IMR-90 (cell line): Measurements from ENCODE around the gene CAPZA2. TPM values are rescaled to one million over a fixed set of nuclear protein-coding genes. Genes with fewer than 3 reads are reported as not detected.

Source experiments
- ATAC-seq: fragments of 200-7000 bp; cut with Tn5 transposase; 2 replicates; pipeline ENCODE4 v1.9.1; 2020; ENCODE audit warnings: low read depth, mild to moderate bottlenecking, moderate library complexity
- BruUV-seq: library from RNA; stranded (reverse); fragments of 400-500 nt; replicated peaks from 2 replicates; lab custom pipeline; 2021; lab: Mats Ljungman, UMichigan
- CTCF ChIA-PET: fragments of 300-600 bp; formaldehyde crosslinking; extraction: SDS; loops from one replicate; lab custom pipeline; 2021; ENCODE audit warnings: antibody characterized with exemption; lab: Yijun Ruan, JAX
- POLR2A ChIA-PET: fragments of 300-600 bp; sonication (Branson Sonifier 250); formaldehyde crosslinking; loops from one replicate; lab custom pipeline; 2022; ENCODE audit warnings: antibody characterized with exemption; ENCODE audit not compliant: unreplicated experiment; lab: Charles Lee
- DNase-seq: peaks from one replicate; pipeline ENCODE4 v3.0.0; 2013
- H2AFZ ChIP-seq: replicated peaks from 2 replicates; pipeline ENCODE3; 2013; ENCODE audit warnings: low read length, mild to moderate bottlenecking; ENCODE audit not compliant: poor library complexity
- H2AK5ac ChIP-seq: 2 replicates; pipeline ENCODE4 v1.6.1; 2013; ENCODE audit warnings: low read depth, low read length, inconsistent platforms
- H2AK9ac ChIP-seq: replicated peaks from 2 replicates; pipeline ENCODE3; 2013; ENCODE audit warnings: mild to moderate bottlenecking, low read depth, low read length, moderate library complexity; ENCODE audit not compliant: poor library complexity
- H2BK120ac ChIP-seq: 2 replicates; pipeline ENCODE4 v1.6.1; 2013; ENCODE audit warnings: low read depth, low read length, inconsistent platforms
- H2BK15ac ChIP-seq: 3 replicates; pipeline ENCODE4 v1.6.1; 2013; ENCODE audit warnings: low read depth, low read length, inconsistent platforms
- H2BK20ac ChIP-seq: 2 replicates; pipeline ENCODE4 v1.6.1; 2013; ENCODE audit warnings: low read depth, mild to moderate bottlenecking, inconsistent platforms, low read length, moderate library complexity
- H2BK5ac ChIP-seq: 2 replicates; pipeline ENCODE4 v1.6.1; 2013; ENCODE audit warnings: mild to moderate bottlenecking, low read depth, low read length, inconsistent platforms; ENCODE audit not compliant: poor library complexity, severe bottlenecking
- H3K14ac ChIP-seq: replicated peaks from 2 replicates; pipeline ENCODE4 v1.6.1; 2013; ENCODE audit warnings: low read depth, low read length, inconsistent platforms
- H3K18ac ChIP-seq: 2 replicates; pipeline ENCODE4 v1.6.1; 2013; ENCODE audit warnings: low read depth, low read length, control low read depth
- H3K23ac ChIP-seq: 2 replicates; pipeline ENCODE4 v1.6.1; 2013; ENCODE audit warnings: low read depth, low read length, inconsistent platforms
- H3K27ac ChIP-seq: 2 replicates; pipeline ENCODE4 v1.5.1; 2013; ENCODE audit warnings: mild to moderate bottlenecking, control low read depth, low read length; ENCODE audit not compliant: insufficient read depth
- H3K27me3 ChIP-seq: 2 replicates; pipeline ENCODE4 v1.6.1; 2013; ENCODE audit warnings: low read length; ENCODE audit not compliant: control insufficient read depth, insufficient read depth
- H3K36me3 ChIP-seq: 2 replicates; pipeline ENCODE4 v1.6.1; 2013; ENCODE audit warnings: low read length, mixed read lengths; ENCODE audit not compliant: control insufficient read depth, insufficient read depth
- H3K4ac ChIP-seq: 2 replicates; pipeline ENCODE4 v1.6.1; 2013; ENCODE audit warnings: low read depth, low read length, inconsistent platforms
- H3K4me1 ChIP-seq: 2 replicates; pipeline ENCODE4 v1.6.1; 2013; ENCODE audit warnings: low read length, mixed read lengths; ENCODE audit not compliant: control insufficient read depth, insufficient read depth
- H3K4me2 ChIP-seq: 2 replicates; pipeline ENCODE4 v1.6.1; 2013; ENCODE audit warnings: low read depth, mild to moderate bottlenecking, control low read depth, low read length, moderate library complexity
- H3K4me3 ChIP-seq: 2 replicates; pipeline ENCODE4 v1.5.1; 2013; ENCODE audit warnings: low read depth, mild to moderate bottlenecking, control low read depth, low read length, moderate library complexity; ENCODE audit not compliant: insufficient read depth
- H3K56ac ChIP-seq: 2 replicates; pipeline ENCODE4 v1.6.1; 2013; ENCODE audit warnings: low read length, inconsistent platforms; ENCODE audit not compliant: insufficient read depth; ENCODE audit errors: extremely low read depth
- H3K79me1 ChIP-seq, 2 experiments: 2 replicates each; pipeline ENCODE4 v1.6.1; 2013; ENCODE audit warnings: low read length in 2 of 2, inconsistent platforms in 1 of 2, low read depth in 1 of 2
- H3K9ac ChIP-seq: 2 replicates; pipeline ENCODE4 v1.6.1; 2013; ENCODE audit warnings: low read depth, low read length, control low read depth
- H3K9me1 ChIP-seq: 2 replicates; pipeline ENCODE4 v1.6.1; 2013; ENCODE audit warnings: low read length, inconsistent platforms; ENCODE audit not compliant: insufficient read depth
- H3K9me3 ChIP-seq: 2 replicates; pipeline ENCODE4 v1.6.1; 2013; ENCODE audit warnings: low read length; ENCODE audit not compliant: control insufficient read depth, insufficient read depth
- H4K20me1 ChIP-seq: 2 replicates; pipeline ENCODE4 v1.6.1; 2013; ENCODE audit warnings: low read length, inconsistent platforms; ENCODE audit not compliant: insufficient read depth
- H4K5ac ChIP-seq: 2 replicates; pipeline ENCODE4 v1.6.1; 2013; ENCODE audit warnings: mild to moderate bottlenecking, low read depth, low read length, control low read depth
- H4K8ac ChIP-seq, 2 experiments: 2 replicates each; pipeline ENCODE4 v1.6.1; 2013; ENCODE audit warnings: low read depth in 2 of 2, low read length in 2 of 2, control low read depth in 1 of 2, inconsistent platforms in 1 of 2
- H4K91ac ChIP-seq: 2 replicates; pipeline ENCODE4 v1.6.1; 2013; ENCODE audit warnings: low read depth, low read length, inconsistent platforms; ENCODE audit not compliant: insufficient read depth
- BHLHE40 ChIP-seq: fragments of 150-350 bp; IDR thresholded peaks from 2 replicates; pipeline ENCODE4 v1.6.1; 2016; ENCODE audit warnings: mild to moderate bottlenecking, low read depth, low read length
- FOS ChIP-seq: fragments of 150-350 bp; IDR thresholded peaks from 2 replicates; pipeline ENCODE4 v1.6.1; 2016; ENCODE audit warnings: low read depth, low read length
- MAFK ChIP-seq: IDR thresholded peaks from 2 replicates; pipeline ENCODE4 v1.6.1; 2012; ENCODE audit warnings: low read depth, low read length, improper control_type of control experiment
- NFE2L2 ChIP-seq: fragments of 150-350 bp; IDR thresholded peaks from 2 replicates; pipeline ENCODE4 v1.6.1; 2016; ENCODE audit warnings: low read depth, mild to moderate bottlenecking, low read length
- RAD21 ChIP-seq: IDR thresholded peaks from 2 replicates; pipeline ENCODE4 v1.6.1; 2012; ENCODE audit warnings: low read length, improper control_type of control experiment
- RFX5 ChIP-seq: IDR thresholded peaks from 2 replicates; pipeline ENCODE4 v1.8.0; 2012; ENCODE audit warnings: low read depth, mild to moderate bottlenecking, low read length, moderate library complexity
- WGBS, 2 experiments: methylation state at CpG; one replicate each; pipeline versions ENCODE4 v1.1.5 to v1.1.7; 2013; ENCODE audit warnings: missing lambda C conversion rate in 2 of 2; ENCODE audit not compliant: insufficient read length in 1 of 2; ENCODE audit errors: extremely low coverage in 2 of 2; 5-methylcytosine and 5-hydroxymethylcytosine counted together
- dilution Hi-C: fragments of 300-500 bp; cut with HindIII; formaldehyde crosslinking; loops from one replicate; pipeline ENCODE4 v1.14.3; 2018; ENCODE audit warnings: low sequenced_read_pairs; ENCODE audit not compliant: unreplicated experiment
- in situ Hi-C: fragments of 300-500 bp; cut with MboI; formaldehyde crosslinking; loops from 3 replicates; pipeline ENCODE4 v1.14.3; 2019; ENCODE audit warnings: low sequenced_read_pairs, inconsistent platforms, mixed read lengths
- intact Hi-C: fragments of 100-400 bp; cut with micrococcal nuclease; formaldehyde crosslinking; loops from 2 replicates; pipeline ENCODE4 v1.10.0; 2022
- polyA plus RNA-seq, 3 experiments: library from polyadenylated mRNA; depleted of rRNA; stranded (reverse); fragments of >200 nt; gene quantifications; 2 replicates each; pipeline ENCODE4 v1.2.3, GENCODE V29; 2012; ENCODE audit warnings: low replicate concordance in 1 of 3
- total RNA-seq: library from RNA; depleted of rRNA; stranded (reverse); fragments of >200 nt; gene quantifications from 2 replicates; pipeline ENCODE4 v1.2.3, GENCODE V29; 2012
- TF ChIP-seq, protein P1 (sequence below): fragments of 150-350 bp; IDR thresholded peaks from 2 replicates; pipeline ENCODE4 v1.6.1; 2017; ENCODE audit warnings: mild to moderate bottlenecking, antibody characterized with exemption, low read length, low read depth

The CAPZA2 gene
- total and polyA plus RNA-seq, 2 of the 4 experiments (the other 2 are of a cell fraction): 66.6 to 133 TPM

DNA sequence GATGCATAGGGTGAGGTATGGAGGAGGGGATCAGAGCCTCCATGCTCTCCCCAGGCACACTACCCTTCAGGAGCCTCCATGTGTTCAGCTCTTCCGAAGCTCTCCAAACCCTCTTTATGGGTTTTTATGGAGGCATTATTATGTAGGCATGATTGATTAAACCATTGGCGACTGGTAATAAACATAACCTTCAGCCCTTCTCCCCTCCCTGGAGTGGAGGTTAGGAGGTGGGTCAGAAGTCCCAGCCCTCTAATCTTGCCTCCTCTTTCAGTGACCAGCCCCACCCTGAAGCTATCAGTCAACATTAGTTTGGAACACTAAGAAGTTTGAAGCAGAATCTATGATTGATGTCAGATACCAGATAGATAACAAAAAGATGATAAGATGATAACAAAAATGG, 23.3 kb downstream of the CAPZA2 start:
- Histone ChIP-seq H3K56ac (no peak overlapping the region), H3K9me3 (no peaks in the 10 kb centered on the region), H3K18ac (no peak overlapping the region), H3K36me3 (peaks cover 8% of the 10 kb centered on the region), H4K20me1 (peaks cover 71% of the 10 kb centered on the region), H3K27ac (no peak overlapping the region), H4K5ac (no peak overlapping the region), H2BK5ac (no peak overlapping the region), H4K91ac (no peak overlapping the region), H3K9me1 (0 out of 2 replicates have a peak, but pooled peaks cover 3% of the 10 kb centered on the region), H3K27me3 (no peaks in the 10 kb centered on the region), H2AK5ac (no peak overlapping the region), H2BK20ac (no peak overlapping the region), H3K14ac (no peak overlapping the region), H3K23ac (no peak overlapping the region), H2AFZ (no peak overlapping the region), H4K8ac (no peak overlapping the region), H2BK120ac (no peak overlapping the region), H3K4me3 (no peak overlapping the region), H3K9ac (no peak overlapping the region), H2BK15ac (no peak overlapping the region), H2AK9ac (no peak overlapping the region), H3K4me1 (no peaks in the 10 kb centered on the region), H3K79me1 (peaks cover 6 to 53% of the 10 kb centered on the region in 2 experiments; a peak in 3 of 4 replicates), H3K4ac (no peak overlapping the region), H3K4me2 (no peak overlapping the region)
- no TSS peak for BruUV-seq
- TF ChIP-seq RFX5 (no peak), FOS (no peak), BHLHE40 (no peak), MAFK (no peak), RAD21 (no peak), NFE2L2 (no peak)
- TF ChIP-seq, protein P1, sequence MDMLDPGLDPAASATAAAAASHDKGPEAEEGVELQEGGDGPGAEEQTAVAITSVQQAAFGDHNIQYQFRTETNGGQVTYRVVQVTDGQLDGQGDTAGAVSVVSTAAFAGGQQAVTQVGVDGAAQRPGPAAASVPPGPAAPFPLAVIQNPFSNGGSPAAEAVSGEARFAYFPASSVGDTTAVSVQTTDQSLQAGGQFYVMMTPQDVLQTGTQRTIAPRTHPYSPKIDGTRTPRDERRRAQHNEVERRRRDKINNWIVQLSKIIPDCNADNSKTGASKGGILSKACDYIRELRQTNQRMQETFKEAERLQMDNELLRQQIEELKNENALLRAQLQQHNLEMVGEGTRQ: no peak
- no peak for DNase-seq
- dilution Hi-C loops (no loop called here), in situ Hi-C loops (no loop called here), intact Hi-C loops (no loop called here)
- ATAC-seq: no peak
- whole genome bisulfite sequencing, 2 experiments: no CpG with 5 or more reads among the region's 2 CpGs
- ChIA-PET CTCF (interaction anchor here (0.6 kb wide), 1 partner anchor 27 kb away, joined by 3 read pairs; no protein-coding TSS in a partner anchor), POLR2A (no interaction called here)
